Activated CD4-positive, alpha-beta T cell treated with anti-CD3 and anti-CD28 coated beads, Interleukin-2, amount 50 U/mL, for 16 hours (primary cell): Measurements from ENCODE around the gene LRP1-AS.

Experiments used
- DNase-seq: peaks from one replicate; pipeline ENCODE4 v3.0.0-alpha.2; 2020

The LRP1-AS gene

DNA sequence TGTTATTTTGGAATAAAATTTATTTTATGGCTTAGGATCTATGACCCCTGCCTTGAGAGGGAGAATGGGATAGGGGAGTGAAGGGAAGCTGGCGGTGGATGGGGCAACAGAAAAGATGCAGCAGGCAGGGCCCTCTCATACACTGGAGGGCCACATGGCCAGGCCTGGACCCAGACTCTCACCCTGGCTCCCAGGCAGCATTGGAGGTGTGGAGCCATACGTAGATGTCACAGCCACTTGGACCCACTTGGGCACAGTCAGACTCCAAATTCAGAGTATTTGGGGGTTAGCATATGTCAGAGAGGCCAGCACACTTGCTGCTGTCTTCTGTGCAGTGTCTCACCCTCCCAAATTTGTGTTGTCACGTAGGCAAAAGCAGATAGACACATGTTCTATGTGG, 52.0 kb downstream of the LRP1-AS start:
- no peak for DNase-seq
